HG02840 (cell line): ENCODE data around the gene CNTN1.

Experiments used
- ATAC-seq: cut with Tn5 transposase; IDR thresholded peaks from one replicate; pipeline ENCODE4 v1.9.1; 2021; ENCODE audit warnings: mild to moderate bottlenecking, moderate library complexity, moderate number of reproducible peaks; ENCODE audit not compliant: unreplicated experiment, low FRiP score

CNTN1 gene

DNA sequence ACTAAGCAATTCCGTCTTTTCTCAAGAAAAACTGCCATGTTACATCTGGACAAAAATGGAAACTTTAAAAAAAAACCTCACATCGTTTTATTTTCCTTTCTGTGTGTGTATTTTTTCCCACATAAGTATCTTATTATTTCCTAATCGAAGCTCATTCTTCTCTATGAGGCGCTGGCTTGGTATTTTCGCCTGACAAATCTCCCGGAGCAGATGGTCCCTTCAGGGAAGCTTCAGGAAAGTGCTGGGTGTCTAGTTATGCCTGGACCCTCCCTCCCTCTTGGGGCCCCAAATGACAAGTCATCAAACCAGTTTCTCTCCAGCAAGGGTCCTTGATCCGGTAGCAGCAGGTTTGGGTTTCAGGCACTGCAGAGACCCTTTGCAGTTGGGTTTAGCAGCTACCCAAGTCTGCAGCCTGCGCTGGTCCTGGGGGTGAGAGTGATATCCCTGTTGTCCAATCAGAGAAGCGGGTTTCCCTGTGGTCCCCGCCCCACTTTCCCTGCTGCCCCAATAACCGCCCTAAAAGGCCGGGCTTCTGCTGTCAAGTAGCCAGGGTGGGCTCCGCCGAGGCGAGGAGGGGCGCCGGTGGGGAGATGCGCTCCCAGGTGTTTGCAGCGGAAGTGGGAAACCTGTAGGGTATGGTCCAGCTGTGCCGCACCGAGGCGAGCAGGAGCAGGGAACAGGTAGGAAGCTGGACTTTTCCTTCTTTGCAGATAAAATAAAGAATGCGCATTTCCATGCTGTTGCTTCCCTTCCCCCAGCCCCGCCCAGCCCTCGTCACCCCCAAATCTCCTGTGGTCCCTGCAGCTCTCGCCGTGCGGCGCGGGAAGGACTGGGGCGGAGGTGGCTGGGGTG is at the start of gene CNTN1:
TSS of gene CNTN1 (plus strand) at position 527 of the 852 bp plus-strand sequence.
- ATAC-seq, result no peak

DNA sequence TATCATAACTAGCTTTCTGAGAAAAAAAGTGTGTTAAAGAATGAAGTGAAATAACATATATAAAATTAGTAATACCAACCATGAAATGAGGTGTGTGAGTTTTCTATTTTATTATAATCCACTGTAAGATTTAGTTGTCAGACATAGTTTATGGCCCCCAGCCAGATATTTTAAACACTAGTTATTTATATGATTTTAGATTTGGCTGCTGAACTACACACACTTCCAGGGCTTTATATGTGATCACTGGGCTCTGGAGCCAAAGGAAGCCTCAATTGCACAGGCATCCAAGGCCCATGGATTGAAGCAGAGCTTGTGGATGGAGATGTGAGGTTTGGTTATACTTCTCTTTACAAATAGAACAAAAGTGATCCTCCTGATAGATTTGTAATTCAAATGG is 48.7 kb upstream of the CNTN1 start:
- ATAC-seq, result no peak

DNA sequence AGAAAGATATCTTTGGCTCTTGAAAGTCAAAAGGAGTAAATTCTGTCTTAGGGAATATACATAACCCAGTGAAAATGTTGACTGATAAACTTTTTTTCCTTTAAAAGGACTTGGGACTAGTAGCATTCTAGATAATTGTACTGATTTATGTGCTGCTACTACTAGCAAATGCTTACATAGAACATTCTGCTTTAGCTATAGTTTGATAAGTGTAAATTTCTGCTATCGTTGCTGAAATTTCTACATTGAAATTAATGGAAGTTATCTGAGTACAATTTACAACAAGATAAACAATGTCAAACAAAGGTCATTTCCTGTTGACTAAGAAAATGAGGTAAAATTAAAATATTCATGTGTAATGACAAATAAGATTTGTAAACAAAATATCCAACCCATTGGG is 48.3 kb upstream of the CNTN1 start:
- ATAC-seq, result no peak

DNA sequence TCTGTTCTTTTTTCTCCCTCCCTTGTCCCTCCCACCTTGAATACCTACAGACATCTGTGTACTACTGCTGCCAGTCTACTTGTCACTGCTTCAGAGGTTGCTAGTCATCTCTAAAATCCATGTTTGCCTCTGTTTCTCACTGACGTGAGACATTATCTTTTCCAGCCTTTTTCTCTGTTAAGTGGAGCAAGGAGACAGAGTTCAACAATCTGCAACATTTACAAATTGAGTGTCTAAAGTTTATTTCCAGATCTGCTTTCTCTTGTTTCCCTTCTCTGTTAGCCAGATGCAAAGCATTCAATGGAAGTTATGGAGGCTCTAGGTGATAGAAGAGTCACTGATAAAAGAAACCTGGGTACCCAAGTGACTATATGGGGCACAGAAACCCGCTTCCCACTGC is 47.5 kb upstream of the CNTN1 start:
- no peak for ATAC-seq

DNA sequence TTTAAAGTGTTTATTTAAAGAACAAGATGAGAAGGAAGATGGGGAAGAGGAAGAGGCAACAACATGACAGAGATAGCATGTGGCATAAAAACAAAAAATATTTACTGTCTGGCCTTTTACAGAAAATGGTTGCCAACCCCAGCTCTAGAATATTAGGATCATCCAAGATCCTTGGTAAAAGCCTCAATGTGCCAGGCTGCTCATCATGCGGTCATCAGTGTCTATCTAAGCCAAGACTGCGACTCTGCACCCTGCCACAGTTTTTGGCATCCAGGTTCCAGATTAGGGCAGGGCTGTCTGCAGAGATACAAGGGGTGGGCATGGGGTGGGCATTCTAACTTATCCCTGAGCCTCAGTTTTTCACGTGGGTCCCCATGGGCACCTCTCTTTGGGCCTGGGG is 46.9 kb upstream of the CNTN1 start:
- no peak for ATAC-seq

DNA sequence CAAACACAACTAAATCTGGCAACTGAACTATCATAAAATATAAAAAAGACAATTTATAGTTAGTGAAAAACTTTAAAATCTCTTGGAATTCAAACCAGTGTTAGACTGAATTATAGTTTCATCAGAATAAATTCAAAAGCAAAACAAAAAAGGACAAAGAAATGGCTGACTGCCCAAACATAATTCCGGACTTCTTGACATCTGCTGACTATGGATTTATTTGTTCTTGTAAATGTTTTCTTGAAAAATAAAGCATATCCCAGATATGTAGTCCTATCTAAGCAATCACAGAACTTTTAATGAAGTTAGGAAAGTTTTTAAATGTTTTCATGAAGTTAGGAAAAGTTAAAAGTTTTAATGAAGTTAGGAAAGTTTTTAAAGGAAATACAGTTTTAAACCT is 45.8 kb upstream of the CNTN1 start:
- no peak for ATAC-seq

DNA sequence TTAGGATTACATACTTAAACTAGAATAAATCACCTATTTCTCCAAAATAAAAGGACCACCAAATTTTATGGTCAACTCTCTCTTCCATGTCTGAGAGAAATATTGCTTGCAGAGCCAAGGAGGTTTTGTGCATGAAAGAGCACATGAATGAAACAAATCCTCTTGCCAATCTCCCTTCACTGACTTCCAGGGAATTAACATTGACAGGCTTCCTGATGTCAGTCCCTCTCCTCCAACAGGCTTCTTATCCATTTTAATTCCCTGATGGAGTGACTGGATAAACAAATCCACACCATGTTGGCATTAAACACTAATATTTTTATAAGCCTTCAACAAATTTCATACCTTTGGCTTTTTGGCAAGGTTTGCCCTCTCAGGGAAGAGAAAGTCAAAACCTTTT is 45.3 kb upstream of the CNTN1 start:
- no peak for ATAC-seq

DNA sequence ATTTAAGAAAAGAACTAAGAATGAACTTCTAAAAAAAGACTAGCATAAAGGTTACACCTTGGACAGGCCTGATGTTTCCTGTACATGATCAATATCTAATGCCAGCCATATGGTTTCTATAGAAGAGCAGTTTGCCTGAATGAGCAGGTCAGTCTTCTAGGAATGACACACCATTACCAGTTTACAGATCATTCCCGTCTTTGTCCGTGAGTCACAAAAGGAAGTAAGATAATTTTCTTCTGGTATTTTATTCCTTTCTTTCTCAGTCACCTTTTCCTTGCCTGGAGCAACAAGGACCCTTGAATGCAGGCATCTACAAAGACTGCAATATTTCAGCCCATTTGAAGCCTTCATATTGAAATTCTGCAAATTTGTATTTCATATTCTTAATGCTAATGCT is 44.6 kb upstream of the CNTN1 start:
- no peak for ATAC-seq

DNA sequence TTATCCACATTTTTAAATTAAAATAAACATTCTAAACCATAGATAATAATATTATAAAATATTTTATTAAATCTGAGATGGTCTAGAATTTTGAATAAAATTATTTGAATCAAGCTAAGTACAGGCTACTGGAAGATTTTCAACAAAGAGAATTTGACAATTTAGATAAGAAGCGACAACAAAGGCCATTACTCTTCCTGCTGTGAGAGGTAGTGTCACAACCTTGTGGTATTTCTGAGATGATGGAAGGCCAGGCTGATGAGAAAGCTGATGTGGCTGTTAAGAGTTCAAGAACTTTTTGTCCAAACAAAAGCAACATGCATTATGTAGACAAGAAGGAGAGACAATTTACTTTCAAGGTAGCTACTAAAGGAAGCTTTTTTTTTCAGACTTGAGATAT is 43.7 kb upstream of the CNTN1 start:
- no peak for ATAC-seq

DNA sequence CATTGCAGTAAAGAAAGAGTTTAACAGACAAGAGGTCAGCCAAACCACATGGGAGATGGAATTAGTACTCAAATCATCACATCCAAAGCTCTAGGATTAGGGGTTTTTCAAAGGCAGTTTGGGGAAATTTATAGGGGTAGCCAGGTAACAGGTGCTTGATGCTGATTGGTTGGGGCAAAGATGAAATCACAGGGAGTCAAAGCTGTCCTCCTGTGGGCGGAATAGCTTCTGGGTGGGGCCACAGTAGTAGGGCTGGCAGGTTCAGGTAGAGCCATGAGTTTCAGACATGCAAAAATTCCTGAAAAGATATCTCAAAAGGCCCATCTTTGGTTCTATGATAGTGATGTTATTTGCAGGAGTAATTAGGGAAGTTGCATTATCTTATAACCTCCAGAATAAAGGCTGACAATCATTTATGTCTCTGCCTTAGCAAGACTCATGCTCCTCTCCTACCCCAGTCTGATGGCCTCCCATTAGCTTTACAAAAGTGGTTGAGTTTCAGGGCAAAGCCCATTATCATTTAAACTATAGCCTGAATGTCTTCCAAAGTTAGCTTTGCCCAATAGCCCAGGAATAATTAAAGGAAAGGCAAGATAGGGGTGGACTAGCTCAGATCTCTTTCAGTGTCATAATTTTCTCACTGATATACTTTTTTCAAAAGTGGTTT is 42.1 kb upstream of the CNTN1 start:
- no peak for ATAC-seq

DNA sequence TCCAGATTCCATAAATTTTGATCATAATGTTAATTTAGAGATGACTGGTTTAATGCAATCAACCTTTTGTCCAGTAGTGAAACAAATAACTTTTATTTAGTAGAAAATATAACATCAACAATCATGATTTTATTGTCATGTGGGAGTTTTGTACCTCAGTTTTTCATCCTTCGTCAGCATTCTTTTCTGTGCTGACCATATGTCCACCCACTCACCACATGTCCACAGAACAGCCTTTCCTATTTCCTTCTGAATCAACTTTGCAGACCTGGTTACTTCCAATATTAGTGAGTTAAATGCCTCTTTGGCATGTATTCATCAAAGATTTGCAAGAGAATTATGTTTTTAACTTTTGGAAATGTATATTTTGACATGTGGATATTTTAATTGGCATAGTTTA is 36.8 kb upstream of the CNTN1 start:
- ATAC-seq, result no peak

DNA sequence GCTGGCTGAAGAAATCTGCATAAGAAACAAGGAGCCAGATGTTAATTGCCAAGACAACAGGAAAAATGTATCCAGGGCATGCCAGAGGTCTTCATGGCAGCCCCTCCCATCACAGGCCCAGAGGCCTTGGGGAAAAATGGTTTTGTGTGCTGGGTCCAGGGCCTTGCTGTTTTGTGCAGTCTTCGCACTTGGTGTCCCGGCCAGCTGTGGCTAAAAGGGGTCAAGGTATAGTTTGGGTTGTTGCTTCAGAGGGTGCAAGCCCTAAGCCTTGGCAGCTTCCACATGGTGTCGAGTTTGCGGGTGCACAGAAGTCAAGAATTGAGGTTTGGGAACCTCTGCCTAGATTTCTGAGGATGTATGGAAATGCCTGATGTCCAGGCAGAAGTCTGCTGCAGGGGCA is 29.9 kb upstream of the CNTN1 start:
- no peak for ATAC-seq

DNA sequence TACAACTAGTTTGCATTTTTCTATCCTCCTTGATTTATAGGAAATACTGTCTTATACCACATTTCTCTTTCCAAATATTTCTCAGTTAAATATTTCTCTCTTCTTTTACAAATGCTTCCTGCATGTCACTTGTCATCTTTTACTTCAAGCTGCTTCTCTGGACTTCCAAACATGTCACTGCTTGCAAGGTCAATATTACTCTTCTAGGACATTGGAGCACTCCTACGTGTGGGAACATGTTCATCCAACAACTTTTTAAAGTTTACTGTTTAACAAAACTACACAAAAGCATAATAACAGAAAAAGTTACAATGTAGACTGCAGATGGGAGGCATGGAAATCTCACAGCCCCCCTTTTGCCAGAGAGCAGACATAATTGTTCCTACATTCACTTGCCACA is 28.5 kb upstream of the CNTN1 start:
- ATAC-seq, result no peak

DNA sequence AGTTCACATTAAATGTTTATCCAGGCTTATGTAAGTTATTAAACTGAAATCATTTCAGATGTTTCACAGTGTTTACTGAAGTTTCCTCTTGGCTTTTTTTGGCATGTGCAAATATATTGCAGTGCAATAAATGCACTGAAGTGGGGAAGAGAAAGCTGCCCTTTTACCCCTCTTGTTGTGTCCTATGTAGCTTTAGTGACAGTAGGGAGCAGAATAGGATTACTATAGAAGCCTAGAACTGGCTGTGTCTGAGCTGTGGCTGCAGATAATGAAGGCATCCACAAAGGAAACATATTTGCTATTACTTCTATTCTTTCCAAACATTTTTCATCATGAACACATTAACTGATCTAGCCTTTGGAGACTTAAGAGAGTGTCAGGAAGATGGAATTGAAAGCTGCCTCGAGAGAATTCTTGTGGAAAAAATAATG is 24.1 kb upstream of the CNTN1 start:
- no peak for ATAC-seq

DNA sequence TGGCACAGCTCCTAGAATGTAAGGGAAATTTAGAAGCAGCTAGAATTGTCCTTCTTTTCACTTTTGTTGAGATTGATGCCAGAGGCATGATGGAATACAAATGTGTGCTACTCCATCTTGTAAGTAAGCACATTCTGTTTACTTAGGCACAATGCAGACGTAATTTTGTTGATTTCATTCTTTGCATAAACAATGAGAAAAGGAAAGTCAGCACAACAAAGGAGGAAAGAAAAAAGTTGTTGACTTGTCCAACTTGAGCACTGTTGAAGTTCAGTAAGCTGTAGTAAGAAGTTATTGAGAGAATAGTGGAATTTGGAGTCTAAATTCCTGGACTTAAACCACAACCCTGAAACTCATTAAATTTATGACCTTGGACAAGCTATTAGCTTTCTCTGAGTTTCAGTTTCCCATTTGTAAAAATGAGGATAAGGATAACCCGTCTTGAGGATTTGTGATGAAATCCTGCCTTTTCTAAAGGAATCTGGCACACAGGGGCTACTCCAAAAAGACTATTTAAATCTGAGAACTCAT is 19.4 kb upstream of the CNTN1 start:
- ATAC-seq, result no peak

DNA sequence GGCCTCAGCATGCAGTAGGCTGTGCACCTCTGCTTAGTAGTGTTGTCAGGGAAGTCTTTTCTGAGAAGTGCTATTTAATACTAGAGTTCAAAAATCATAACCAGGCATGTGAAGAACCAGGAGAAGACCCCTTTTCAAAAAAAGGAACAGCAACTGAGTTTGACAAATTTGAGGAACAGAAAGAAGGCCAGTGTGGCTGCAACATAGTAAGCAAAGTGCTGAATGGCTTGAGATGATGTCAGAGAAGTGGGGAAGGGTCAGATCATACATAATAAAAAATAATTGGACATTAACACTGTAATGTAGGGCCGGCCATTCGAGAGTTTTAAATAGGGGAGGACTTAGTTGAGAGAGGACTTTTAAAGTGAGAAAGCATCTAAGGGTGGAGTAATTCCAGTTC is 11.1 kb upstream of the CNTN1 start:
- ATAC-seq, result no peak

DNA sequence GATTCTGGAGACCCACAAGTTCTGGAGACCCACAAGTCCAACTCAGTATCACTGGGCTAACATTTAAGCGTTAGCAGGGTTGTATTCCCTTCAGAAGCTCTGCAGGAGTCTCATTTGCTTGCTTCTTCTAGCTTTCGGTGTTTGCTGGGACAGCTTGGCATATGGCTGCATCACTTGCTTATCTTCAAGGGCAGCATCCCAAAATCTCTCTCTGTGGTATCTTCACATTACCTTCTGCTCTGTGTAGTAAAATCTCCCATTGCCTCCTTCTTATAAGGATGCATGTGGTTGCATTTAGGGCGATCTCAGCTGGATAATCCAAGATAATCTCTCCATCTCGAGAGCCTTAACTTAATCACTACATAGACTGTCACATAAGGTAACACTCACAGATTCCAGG is 7.3 kb upstream of the CNTN1 start:
- no peak for ATAC-seq

DNA sequence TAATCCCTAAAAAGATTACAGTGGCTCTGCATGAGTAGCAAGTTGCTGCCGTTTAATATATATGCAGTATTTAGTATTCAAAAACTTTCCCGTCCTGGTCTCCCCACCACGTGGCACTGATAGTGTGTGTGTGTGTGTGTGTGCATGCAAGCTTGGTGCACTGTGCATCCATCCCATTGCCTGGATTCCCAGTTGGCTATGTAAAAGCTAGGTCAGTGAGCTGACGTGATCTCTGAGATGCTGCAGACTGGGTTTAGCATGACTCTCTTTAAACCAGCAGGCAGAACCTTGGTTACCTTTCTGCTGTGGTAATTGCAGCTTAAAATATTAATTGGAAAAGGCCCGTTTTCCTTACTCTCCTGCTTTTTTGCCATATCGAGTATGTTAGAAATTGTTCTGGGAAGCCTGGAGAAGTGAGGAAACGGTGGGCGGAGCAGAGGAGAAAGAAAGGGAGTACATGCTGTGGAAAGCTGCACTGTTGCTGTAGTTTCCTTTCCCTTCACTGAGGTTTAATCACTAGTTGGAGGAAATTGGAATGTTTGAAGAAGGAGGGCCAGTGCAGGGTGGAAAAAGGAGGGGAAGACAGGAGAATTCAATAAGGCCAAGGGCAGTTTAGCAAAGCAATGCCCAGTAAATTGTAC is 4.0 kb upstream of the CNTN1 start:
- ATAC-seq, result no peak

DNA sequence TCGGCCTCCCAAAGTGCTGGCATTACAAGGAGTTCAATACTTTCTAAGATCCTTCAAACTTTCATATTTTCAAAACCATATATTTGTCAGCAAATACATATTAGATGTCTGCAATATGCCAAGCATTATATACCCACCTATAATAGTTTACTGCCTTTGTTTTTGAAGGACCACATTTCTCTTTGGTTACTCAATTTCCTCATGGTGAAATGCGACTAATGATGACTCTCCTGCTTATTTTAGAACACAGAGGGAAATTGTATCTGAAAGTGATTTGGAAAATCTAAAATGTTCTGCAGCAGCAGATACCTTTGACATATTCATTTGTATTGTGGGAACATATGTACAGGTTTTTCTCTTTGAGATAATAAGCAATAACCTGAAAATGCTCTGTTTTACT is 2.7 kb upstream of the CNTN1 start:
- ATAC-seq, result no peak

DNA sequence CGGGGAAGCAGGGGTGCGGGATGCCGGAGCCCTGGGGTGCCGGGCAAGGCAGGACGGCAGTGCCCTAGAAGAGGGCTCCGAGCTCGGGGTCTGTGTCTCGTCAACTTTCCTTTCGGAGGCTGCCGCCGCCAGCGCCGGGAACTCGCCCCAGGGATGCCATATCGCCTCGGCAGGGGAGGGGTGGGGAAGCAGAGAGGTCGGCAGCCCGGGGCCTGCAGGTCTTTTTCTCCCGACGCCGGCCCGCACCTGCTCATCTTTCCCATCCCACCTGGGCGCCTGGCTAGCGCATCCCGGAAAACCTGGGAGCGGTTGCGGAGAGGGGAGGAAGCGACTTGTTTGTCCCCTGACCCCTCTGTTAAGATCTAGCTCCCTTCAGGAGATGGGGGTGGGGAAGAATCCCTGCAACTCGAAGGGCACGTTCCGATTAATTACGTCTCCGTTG is 547 bp downstream of the CNTN1 start:
- ATAC-seq, result no peak

DNA sequence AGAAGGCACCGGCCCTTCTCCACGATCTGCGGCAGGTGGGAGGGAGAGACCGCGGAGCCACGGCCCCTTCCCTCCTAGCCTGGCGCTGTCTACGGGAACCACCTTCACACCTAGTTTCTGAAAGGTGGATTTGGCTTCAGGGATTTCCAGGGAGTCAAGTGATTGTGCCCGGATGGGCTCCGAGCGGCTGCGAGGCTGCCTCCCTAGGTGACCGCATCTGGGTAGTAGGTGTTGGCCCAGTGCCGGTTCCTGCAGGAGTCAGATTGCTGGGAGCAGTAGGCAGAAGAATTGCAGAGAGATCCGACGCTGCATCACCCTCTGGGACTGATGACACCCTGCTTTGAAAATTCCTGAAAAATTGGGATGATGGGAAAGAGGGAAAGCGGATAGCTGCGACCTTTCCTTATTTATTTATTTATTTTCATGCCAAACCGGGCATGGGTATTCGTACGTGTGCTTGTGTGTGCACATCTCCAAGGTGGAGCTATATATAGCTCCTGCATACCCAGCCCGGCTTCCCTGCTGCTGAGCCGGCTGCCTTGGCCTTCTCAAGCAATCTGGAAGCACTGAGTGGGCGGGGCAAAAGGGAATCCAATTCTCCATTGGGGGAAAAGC is 1.1 kb downstream of the CNTN1 start:
- no peak for ATAC-seq
